Thyroid gland (tissue), 4 donors: ENCODE data around the gene CTDSP1.

Experiments used
- POLR2A ChIP-seq, 2 donors: fragments of 450-650 bp; IDR thresholded peaks; one replicate each; pipeline ENCODE4 v1.6.1; 2017; ENCODE audit warnings: antibody characterized with exemption in 2 of 2, mild to moderate bottlenecking in 2 of 2, moderate library complexity in 1 of 2
- TF ChIP-seq, protein P1 (sequence below), 6 experiments: fragments of 200-600 bp in 3 of 6; fragments of 450-650 bp in 3 of 6; sonication (generic) in 3 of 6; IDR thresholded peaks; one replicate each; pipeline ENCODE4 v1.5.1; 2016 to 2019; ENCODE audit warnings: antibody characterized with exemption in 6 of 6, mild to moderate bottlenecking in 2 of 6, inconsistent platforms in 1 of 6, moderate library complexity in 1 of 6

DNA sequence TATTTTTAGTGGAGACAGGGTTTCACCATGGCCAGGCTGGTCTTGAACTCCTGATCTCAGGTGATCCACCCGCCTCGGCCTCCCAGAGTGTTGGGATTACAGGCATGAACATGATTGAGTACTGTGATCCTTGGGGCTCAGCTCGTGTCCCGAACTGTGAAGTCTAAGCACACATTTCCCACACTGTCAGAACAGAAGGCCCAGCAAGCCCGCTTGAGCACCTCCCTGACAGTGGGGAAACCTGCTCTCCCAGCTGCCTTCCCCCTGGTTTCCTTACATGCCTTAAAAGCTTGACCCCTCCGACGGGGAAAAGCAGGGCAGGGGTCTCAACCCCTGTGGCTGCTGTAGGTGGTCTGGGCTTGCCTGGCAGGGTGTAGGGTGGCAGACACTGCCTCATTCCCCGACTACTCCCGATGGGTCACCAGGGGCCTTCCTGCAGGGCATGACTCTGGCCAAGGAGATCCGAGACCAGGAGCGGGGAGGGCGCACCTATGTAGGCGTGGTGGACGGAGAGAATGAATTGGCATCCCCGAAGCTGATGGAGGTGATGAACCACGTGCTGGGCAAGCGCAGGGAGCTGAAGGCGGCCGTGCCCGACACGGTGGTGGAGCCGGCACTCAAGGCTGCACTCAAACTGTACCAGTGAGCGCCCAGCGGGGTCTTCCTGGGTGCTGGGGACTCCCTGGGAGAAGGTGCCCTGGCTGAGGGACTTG is 29.3 kb downstream of the CTDSP1 start:
- TF ChIP-seq, protein P1, sequence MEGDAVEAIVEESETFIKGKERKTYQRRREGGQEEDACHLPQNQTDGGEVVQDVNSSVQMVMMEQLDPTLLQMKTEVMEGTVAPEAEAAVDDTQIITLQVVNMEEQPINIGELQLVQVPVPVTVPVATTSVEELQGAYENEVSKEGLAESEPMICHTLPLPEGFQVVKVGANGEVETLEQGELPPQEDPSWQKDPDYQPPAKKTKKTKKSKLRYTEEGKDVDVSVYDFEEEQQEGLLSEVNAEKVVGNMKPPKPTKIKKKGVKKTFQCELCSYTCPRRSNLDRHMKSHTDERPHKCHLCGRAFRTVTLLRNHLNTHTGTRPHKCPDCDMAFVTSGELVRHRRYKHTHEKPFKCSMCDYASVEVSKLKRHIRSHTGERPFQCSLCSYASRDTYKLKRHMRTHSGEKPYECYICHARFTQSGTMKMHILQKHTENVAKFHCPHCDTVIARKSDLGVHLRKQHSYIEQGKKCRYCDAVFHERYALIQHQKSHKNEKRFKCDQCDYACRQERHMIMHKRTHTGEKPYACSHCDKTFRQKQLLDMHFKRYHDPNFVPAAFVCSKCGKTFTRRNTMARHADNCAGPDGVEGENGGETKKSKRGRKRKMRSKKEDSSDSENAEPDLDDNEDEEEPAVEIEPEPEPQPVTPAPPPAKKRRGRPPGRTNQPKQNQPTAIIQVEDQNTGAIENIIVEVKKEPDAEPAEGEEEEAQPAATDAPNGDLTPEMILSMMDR (IDR thresholded peaks at IDR 0.05) = no peak
- no peak for TF ChIP-seq POLR2A (IDR thresholded peaks at IDR 0.05)
